KOPT-K1 (cell line): Measurements from ENCODE around the gene APOM.

Experiments
- H3K27ac ChIP-seq: fragments of 200-600 bp; sonication (generic); 2 replicates; pipeline ENCODE4 v1.5.1; 2016; ENCODE audit warnings: antibody characterized with exemption, mild to moderate bottlenecking, low read depth, low read length; ENCODE audit not compliant: poor library complexity, severe bottlenecking
- H3K36me3 ChIP-seq: fragments of 200-600 bp; sonication (generic); 2 replicates; pipeline ENCODE4 v1.5.1; 2017; ENCODE audit warnings: antibody characterized with exemption, mild to moderate bottlenecking, low read length, moderate library complexity; ENCODE audit not compliant: insufficient read depth
- H3K9me3 ChIP-seq: fragments of 200-600 bp; sonication (generic); 2 replicates; pipeline ENCODE4 v1.5.1; 2017; ENCODE audit warnings: antibody characterized with exemption, low read length, mild to moderate bottlenecking; ENCODE audit not compliant: insufficient read depth, poor library complexity, severe bottlenecking

Gene APOM

DNA sequence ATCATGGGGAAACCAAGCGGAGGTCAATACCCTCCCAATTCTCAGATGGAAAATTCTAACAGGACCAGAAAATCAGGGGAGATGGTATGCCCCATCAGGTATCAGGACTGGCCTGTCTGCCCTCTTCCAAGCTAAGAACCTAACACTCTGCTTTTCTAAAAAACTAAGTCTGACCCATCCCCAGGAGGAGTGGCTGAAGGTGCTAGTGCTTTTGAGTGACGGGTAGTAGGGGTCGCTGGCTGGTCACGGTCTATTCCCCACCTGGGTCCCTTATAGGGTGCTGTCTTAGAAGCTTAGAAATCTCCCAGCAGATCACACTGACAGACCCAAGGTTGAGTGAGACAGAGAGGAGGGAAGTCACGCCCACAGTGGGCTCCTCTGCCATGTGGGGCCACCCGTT is 37.8 kb downstream of the APOM start:
- Histone ChIP-seq H3K27ac (no peak overlapping the region), H3K9me3 (no peaks in the 10 kb centered on the region), H3K36me3 (peaks cover 95% of the 10 kb centered on the region)

DNA sequence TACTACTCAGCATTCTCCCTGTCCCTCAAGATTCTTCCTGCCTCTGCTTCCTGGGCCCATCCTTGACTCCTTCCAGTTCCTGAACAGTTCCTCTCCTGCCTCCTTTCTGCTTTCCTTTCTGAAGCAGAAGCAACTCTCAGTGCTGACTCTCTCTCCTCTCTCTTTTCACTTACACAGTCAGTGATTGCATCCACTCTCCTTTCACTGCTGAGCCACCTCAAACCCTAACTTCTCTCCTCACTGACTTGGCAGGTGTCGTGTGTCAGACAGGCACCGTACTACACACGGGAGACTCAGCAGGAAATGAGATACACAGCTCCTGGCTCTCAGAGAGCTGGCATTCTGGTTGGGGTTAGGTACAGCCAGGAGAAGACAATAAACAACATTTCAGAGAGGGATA is 41.9 kb downstream of the APOM start:
- no peaks in the 10 kb centered on the region for H3K9me3 ChIP-seq
- H3K36me3 ChIP-seq = peaks cover 75% of the 10 kb centered on the region
- H3K27ac ChIP-seq = no peak overlapping the region

DNA sequence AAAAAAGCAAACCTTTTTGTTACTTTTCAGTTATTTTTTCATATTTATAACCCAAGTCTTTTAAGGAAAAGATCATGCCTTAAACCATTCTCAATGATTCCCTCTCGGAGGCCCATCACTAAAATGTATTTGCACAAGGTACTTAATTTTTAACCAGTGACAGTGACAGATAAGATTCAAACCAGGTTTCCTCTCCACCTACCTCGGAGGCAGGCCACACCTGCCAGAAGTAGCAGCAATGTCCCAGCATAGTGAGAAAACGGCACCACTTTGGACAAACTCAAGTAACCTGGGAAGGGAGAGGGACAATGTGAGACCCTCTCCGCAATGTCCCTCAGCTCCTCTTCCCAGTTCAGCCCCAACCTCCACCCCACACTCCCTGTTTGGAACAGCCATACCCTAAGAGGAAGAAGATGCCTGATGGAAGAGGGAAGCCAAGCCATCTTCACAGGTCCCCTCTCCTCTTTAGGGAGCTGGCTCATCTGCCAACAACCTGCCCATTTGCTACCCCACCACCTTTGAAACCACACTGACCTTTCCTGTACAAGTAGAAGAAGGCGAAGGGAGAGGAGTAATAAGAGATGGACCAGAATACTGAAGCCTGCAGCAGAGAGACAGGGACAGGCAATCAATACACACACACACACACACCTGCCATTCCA is 45.2 kb downstream of the APOM start:
- Histone ChIP-seq H3K36me3 (peaks cover 43% of the 10 kb centered on the region), H3K9me3 (no peaks in the 10 kb centered on the region), H3K27ac (no peak overlapping the region)

DNA sequence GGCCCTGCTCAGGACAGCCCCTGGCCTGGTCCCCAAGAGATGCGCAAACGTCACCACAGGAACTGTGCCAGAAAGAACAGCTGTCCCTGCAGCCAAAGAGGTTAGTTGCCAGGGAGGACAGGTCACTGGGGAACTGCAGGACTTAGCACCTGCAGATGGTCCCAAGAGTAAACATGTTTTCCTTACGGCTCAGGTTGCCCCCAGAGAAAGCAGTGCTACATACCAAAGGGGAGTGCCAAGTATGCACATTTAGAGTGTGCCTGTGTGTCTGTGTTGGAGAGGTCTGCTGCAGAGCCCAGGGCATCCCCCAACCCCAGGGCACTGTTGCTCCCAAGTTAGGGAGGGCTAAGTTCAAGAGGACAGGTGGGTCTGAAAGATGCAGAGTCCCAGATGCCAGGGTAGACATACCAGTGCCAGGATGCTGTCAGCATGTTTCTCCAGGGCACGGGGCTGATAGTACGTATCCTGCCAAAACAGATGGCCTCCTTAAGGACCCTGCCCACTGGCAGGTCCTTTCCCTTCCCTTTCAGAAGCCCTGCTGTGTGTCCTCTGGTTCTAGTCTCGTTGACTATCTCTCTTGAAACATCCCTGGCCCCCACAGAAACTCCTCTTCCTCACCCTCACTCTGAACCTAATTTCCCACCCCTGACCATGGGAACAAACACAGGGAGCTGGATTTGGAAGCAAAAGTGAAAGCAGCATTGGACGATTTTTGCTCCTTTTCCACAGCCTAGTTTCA is 46.1 kb downstream of the APOM start:
- H3K27ac ChIP-seq = peak overlapping the region; percentile 88
- H3K9me3 ChIP-seq = no peaks in the 10 kb centered on the region
- H3K36me3 ChIP-seq = peaks cover 34% of the 10 kb centered on the region

DNA sequence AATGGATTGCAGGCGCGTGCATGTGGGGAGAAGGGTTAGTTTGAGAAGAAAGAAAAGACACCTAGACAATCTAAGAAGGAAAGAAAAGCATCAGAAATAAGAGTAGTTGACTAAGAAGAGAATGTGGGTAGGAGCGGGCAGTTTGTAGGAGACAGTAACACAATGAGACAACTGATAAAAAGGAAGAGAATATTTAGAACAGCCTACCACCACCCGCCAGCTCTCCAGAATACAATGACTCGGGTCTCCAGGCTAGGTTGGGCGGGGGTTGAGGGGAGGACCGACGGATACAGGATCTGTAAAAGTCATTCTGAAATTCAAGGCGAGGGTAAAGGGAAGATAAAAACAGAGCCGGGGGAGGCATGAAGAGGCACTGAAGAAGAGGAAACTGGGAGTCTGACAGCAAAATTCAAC is 46.7 kb downstream of the APOM start:
- Histone ChIP-seq H3K9me3 (no peaks in the 10 kb centered on the region), H3K27ac (peak overlapping the region; percentile 88), H3K36me3 (peaks cover 28% of the 10 kb centered on the region)

DNA sequence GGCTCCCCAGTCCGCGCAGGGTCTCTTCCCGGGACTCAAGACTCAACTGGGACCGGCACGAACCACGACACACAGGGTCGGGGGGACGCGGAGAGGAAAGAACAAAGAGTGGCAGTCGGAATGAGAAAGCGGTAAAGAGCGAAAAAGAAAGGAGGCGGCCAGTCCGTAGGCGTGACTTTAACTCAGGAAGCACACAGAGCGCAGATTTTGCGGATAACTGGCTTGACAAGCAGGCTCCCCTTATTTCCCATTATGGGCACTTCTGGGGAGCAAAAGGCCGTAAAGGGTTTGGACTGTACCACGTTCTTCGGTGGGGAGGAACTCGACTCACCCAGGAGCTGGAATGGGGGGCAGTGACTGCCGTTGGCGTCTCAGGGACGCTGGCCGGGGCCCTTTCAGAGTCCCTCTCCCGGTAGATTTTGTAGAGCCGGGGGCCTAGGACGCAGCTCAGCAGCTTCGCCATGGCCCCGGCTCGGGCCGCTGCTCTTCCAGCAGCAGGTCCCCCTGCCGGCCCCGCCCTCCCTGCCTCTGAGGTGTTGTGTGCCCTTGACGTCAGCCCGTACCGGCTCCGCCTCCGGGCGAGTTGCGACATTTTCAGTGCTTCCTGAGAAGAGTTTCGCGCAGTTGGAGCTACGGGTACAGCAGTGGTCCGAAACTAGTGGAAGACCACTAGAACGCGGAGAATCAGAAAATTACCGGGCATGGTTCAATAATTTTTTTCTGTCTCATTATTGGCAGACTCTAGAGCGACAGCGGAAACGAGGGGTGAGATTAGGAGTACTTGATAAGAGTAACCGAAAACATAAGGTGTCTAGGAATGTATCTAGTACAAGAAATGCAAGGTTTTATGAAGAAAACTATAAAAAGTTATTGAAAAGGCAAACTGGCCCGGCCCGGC is 47.4 kb downstream of the APOM start, which contains the start of gene ABHD16A:
Gene ABHD16A (minus strand): TSS at position 506 of the 898 bp plus-strand sequence. CDS start 43 bp downstream, at position 463.
- H3K36me3 ChIP-seq = peaks cover 21% of the 10 kb centered on the region
- no peaks in the 10 kb centered on the region for H3K9me3 ChIP-seq
- peak within 1 kb of the TSS; percentile 88 for H3K27ac ChIP-seq

DNA sequence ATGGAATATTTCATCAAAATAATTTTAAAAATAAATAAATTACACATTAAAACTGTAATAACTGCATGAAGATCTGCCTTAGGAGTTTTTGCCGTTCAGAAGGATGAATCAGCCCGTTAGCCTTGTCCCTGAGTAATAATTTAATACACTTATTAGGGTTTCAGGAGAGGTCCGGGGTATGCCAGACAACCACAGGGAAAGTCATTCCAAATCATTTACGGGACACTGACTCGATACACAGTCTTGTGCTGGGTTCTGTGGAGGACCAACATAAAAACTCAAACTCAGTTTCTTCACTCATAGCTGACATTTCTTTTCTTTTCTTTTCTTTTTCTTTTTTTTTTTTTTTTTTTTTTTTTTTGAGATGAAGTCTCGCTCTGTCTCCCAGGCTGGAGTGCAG is 50.2 kb downstream of the APOM start:
- no peaks in the 10 kb centered on the region for H3K9me3 ChIP-seq
- H3K27ac ChIP-seq = no peak overlapping the region
- H3K36me3 ChIP-seq = peaks cover 3% of the 10 kb centered on the region

DNA sequence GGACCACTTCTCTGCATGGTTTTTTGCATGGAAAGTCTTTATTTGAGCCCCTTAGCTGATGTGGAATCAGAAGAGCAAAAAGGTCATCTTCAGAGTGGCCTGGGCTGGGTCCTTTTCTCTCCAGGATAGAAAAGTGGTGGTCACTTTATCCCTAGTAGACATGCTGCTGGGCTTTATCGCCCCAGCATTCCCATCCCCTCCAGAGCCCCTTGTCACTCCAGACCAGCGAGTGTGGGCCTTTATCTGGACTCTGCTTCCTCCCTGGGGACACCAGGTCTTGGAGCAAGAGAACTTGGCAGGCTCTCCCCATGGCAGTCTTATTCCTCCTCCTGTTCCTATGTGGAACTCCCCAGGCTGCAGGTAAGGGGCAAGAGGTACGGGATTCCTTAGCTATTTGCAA is 50.9 kb downstream of the APOM start, which contains the start of gene LY6G6F:
Gene LY6G6F (plus strand): TSS at position 268 of the 400 bp plus-strand sequence. CDS start 41 bp downstream, at position 309.
- Histone ChIP-seq H3K27ac (no peak within 1 kb of the TSS), H3K36me3 (no peaks in the 10 kb centered on the region), H3K9me3 (no peaks in the 10 kb centered on the region)

DNA sequence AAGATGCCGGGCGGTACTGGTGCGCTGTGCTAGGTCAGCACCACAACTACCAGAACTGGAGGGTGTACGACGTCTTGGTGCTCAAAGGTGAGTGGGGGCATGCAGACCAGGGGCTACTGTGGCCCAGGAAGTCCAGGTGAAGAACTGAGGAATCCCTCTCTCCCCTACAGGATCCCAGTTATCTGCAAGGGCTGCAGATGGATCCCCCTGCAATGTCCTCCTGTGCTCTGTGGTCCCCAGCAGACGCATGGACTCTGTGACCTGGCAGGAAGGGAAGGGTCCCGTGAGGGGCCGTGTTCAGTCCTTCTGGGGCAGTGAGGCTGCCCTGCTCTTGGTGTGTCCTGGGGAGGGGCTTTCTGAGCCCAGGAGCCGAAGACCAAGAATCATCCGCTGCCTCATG is 52.0 kb downstream of the APOM start:
- H3K9me3 ChIP-seq = no peaks in the 10 kb centered on the region
- no peak overlapping the region for H3K27ac ChIP-seq
- H3K36me3 ChIP-seq = no peaks in the 10 kb centered on the region
